ENCODE results near the gene NTPCR.
"Not testable (repeated sequence)": the region's sequence is repeated elsewhere in the genome, so short reads cannot be mapped to it uniquely, and the experiment has no call there.

NTPCR gene

DNA sequence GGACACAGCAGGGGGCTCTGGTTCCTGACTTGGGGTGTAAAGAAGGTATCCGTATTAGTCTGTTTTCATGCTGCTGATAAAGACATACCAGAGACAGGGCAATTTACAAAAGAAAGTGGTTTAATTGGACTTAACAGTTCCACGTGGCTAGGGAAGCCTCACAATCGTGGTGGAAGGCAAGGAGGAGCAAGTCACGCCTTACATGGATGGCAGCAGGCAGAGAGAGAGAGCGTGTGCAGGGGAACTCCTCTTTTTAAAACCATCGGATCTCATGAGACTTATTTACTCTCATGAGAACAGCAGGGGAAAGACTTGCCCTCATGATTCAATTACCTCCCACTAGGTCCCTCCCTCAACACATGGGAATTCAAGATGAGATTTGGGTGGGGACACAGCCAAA, 23.2 kb upstream of the NTPCR start:
- DNase-seq (ENCODE audit: low spot score): not testable (repeated sequence)

DNA sequence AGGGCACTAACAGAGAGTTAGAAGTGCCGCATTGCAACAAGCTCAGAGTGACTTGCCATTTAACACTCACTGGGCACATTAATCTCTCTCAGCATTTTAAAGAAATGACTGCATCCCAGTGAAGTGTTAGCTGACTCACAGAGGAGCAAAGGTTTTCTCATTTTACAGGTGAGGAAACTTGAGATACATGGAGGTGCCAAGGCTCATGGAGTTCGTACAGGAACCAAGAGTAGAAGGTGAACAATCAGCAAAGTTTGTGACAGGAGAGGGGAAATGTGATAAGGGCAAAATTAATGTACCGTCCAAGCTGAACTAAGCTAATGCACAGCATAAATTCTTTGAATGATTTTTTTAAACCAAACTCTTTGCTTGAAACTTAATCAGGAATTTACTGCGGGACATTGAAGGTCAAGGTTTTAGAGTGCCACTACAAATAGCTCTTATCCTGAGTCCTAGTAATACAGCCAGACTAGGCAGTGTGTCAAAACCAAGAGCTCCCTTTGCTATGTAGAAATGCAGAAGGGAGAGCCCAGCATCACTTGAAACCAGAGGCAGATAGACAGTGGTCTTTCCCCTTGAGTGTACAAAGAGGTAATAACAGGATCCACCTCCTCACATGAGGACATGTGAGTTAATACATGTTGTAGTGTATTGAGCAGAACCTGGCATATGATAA, 22.4 kb upstream of the NTPCR start:
- no peak for DNase-seq (ENCODE audit: low spot score)

DNA sequence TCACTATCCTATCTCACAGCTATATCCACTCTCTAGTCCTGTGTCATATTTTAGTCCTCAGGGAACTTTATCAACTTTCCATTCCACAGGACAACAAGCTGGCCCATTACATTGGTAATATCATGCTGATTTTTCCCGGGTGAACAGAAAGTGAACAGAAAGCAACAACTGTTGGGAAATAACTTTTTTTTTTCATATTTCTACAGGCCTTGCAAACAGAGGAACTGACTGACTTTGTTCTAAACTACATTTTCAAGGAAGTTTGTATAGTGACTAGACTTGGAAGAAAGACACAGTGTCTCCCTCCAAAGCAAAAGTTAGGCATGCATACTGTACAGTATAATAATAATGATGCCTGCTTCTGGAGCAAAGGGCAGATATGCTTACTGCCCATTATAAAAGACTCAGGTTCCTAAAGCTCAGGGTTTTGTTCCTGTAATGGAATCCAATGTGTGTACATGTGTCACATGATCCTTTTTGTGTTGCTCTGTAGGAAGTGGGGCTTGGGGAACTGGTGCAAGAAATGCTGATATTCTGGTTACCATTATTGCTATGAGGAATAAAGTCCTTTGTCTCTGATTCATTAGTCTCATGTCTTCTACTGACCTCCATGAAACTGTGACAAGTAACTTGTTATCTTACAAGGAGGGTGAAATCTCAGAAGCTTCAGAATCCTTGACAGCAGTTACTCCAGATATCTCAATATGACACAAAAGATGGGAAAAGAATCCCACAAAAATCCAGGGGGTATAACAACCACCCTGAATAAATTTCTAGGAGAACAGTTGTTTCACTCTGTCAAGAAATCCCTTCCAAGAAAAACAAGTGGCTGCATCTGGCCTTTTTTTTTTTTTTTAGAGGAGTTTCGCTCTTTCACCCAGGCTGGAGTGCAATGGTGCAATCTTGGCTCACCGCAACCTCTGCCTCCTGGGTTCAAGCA, 17.7 kb upstream of the NTPCR start:
- no peak for DNase-seq (ENCODE audit: low spot score)

DNA sequence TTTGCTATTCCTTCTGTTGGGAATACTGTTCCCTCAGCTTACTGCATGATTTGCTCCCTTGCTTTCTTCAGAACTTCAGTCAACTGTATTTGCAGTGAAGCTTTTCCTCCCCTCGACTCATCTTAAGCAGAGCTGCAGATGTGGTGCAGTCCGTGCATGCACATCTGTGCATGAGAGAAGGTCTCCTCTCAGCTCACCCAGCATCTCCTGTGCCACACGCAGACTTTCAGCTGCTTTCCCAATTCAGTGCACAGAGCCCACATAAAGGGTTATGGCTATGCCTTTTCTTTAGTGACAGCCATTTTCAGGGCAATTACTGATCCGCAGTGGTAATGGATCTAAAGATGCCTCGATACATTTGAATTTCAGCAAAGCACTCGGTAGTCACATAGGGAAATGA, 13.5 kb upstream of the NTPCR start:
- DNase-seq (ENCODE audit: low spot score): no peak

DNA sequence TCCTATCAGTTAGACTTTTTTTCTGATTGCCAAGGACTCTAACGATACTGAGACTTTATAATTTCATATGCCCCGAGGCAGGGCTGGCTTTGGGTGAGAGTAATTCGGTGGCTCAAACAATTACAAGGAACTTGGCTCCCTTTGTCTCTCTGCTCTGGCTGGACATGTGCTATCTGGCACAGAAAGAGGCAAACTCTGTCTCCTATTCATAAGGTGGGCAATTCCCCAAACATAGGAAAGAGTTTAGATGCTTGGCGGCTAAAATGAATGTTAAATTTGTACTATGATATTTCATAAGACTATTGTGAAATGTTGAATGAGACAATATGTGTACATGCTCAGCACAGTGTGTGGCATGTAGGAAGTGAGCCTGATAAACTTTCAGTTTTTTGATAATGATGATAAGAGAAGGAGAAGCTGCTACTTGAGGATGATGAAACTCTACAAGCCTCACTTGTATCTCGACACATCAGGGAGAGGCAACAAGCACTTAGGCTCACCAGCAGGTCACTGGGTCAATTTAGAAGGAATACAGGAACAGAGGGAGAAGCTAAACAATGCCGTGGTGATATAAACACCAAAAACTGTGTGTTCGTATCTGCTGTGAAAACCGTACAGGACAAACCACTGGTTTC, 12.6 kb upstream of the NTPCR start:
- no peak for DNase-seq (ENCODE audit: low spot score)

DNA sequence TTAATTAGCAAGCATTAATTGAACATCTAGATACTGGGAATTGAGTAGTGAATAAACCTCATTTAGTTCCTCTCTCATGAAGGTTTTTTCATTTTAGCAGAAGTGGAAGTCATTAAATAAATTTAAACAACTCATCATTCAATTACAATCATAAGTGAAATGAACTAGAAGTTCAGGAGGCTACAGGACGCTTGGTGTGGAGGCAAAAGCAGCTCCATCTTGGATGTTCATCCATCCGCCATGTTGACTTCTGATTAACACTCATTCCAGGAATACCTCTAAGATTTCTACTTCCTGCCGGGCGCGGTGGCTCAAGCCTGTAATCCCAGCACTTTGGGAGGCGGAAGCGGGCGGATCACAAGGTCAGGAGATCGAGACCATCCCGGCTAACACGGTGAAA, 11.5 kb upstream of the NTPCR start:
- DNase-seq (ENCODE audit: low spot score): no peak

DNA sequence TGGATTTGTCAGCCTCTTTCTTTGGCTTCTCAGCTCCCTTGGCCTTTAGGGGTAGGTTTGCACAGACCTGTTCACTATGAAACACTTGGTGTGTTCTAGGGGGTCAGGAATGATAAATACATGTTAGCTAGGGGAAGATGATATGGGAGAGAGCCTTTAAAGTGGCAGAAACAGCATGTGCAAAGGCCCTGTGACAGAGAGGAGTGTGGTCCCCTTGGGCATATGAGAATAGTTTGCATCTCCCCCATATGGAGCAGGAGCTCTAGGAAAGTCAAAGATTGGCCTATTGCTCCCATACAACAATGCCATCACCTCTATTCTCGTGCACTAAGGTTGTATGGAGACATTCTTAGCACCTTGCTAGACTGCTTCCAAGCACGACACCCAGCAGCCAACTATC, 10.7 kb upstream of the NTPCR start:
- no peak for DNase-seq (ENCODE audit: low spot score)

DNA sequence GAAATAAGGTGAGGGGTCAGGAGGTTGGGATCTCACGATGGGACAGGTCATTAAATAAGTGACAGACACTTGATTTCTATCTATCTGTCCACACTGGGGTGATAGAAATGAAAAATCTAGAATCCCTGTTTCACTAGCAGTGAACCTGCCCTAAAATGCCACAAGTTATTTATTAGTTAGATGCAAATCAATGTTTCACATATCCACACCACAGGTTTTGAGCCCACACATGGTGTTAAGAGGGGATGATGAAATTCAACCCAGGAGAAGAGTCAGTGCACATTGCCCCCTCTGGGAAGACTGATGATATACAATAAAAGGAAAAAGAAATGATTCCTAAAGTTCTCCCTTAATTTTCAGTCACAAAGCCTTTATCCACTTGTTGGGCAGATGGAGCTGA, 10.1 kb upstream of the NTPCR start:
- DNase-seq (ENCODE audit: low spot score): no peak

DNA sequence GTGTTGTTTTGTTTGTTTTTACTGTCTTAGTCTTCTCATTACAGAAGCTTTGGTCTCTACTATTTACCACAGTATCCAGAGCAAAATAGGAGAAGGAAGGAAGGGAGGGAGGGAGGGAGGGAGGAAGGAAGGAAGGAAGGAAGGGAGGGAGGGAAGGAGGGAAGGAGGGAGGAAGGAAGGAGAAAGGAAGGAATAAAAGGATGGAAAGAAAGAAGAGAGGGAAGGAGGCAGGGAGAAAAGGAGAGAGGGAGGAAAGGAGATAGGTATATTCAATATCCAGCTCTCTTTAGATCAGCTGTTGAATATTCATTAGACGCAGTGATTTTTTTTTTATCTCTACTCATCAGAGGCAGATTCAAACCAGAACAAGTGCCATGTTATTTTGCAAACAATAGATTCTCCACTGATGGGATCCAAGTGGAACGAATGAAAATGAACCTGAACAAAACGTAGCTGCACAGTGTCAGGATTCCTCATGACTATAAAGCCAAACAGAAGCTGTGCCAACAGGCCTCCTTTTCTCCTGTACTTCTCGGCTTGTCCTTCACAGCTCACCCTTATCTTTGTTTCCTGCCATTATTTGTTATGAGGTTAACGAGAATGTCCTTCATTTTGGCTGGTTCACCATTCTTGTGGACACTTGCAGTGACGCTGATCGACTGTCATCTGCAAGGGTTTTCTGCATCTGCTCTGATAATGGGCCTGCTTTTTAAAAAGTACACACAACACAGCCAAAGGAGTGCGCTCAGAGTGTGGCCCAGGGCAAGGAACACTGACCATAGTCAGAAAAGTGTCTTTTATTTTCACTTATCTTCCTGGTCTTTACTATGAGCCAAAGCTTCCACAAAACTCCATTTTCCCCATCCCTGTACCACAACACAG, 7.8 kb upstream of the NTPCR start:
- no peak for DNase-seq (ENCODE audit: low spot score)

DNA sequence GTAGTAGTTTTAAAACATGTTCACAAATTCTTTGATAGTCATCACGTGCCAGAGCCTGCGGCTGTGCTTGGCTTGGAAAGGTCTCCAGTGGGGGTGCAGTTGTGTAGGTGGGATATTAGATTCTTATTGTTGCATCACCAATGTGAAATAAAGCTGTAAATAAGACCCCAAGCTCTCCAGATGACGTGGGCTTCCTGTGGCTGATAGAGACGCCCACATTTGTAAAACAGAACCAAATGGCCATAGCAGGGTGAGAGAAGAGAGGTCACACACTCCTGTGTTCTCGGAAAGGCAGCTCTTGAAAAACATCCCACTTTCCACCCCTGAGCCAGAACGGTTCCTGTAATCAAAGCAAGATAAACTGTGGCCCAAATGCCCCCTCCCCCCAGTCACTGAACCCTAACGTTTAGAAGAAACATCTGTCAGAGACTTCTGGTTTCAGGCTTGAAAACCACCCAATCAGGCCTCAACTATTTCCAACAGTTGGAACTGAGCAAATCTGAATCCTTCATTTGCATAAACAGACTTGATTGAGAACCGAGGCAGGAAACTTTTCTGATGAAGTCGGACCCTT, 6.6 kb upstream of the NTPCR start:
- peak; percentile 13 for DNase-seq (ENCODE audit: low spot score)

DNA sequence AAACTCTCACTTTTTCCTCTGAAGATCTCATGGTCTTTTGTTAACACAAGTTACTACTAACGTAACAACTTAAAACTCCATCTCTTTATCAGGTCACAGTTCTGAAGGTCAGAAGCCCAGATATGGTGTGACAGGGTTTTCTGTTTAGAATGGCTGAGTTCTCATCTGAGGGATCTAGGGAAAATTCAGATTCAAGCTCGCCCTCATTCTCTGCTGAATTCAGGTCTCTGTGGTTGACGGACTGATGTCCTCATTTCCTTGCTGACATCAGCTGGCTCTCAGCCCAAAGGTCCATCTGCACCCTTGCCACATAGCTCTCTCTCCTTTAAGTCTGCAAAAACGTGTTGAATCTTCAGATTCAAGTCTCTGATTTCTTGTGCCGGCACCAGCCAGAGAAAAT, 6.1 kb upstream of the NTPCR start:
- no peak for DNase-seq (ENCODE audit: low spot score)

DNA sequence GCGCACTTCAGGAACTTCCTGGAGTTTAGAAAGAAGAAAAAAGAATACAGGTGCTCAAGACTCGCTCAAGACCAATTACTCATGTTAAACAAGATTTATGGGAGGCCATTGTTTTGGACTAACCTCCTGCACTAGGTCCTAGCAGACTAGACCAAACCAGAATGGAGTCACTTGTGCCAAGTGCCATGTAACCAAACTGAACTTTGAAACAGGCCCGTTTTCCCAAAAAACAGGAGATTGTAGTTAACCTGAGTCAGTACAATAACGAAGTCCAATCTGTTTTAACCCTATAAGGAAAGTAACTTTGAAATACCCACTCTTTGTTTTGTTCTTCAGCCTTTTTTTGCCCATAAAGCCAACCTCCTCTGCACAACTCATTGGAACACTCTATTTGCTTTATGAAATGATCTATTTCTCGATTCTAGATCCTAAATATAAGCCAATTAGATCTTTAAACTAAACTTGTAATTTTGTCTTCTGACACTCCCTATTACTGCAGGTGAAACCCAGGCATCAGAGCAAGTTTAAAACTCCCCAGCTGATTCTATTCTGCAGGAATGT, 695 bp upstream of the NTPCR start:
- no peak for DNase-seq (ENCODE audit: low spot score)

DNA sequence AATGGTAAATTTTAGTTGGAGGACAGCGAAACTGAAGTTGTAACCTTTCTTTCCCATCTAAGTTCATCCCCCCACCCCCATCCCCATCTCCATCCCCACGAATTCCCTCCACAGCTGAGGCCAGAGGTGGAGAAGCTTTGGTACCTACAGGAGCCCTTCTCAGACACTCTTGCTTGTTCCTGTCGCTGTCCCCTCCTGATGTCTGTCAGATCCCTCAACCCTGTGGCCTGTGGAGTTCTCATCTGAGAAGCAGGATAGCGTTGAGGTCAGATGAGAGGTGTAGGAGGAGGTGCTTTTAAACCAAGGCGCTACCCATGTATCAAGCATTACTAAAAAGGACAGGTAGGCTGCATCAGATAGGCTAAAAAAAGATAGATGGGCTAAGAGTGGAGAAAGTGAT, 769 bp downstream of the NTPCR start:
- peak; percentile 36 for DNase-seq (ENCODE audit: low spot score)

DNA sequence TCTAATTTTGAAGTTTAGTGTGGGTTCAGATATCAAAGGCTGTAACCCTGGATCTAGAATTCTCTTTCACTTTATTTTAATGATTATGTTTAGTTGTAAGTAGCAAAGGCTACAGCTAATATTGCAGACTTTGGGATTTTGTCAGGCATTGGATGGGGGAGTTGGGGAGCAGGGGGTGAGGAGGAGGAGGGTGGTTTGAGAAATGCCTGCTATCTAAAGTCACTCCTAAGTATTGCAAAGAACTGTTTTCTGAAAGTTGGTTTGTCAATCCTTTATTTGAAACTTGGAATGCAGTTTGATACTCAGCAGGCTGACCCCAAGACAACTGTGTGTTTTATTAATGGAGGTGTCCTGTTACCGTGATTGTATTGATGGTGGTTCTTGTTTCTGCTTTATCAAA, 1.2 kb downstream of the NTPCR start:
- DNase-seq (ENCODE audit: low spot score): no peak

DNA sequence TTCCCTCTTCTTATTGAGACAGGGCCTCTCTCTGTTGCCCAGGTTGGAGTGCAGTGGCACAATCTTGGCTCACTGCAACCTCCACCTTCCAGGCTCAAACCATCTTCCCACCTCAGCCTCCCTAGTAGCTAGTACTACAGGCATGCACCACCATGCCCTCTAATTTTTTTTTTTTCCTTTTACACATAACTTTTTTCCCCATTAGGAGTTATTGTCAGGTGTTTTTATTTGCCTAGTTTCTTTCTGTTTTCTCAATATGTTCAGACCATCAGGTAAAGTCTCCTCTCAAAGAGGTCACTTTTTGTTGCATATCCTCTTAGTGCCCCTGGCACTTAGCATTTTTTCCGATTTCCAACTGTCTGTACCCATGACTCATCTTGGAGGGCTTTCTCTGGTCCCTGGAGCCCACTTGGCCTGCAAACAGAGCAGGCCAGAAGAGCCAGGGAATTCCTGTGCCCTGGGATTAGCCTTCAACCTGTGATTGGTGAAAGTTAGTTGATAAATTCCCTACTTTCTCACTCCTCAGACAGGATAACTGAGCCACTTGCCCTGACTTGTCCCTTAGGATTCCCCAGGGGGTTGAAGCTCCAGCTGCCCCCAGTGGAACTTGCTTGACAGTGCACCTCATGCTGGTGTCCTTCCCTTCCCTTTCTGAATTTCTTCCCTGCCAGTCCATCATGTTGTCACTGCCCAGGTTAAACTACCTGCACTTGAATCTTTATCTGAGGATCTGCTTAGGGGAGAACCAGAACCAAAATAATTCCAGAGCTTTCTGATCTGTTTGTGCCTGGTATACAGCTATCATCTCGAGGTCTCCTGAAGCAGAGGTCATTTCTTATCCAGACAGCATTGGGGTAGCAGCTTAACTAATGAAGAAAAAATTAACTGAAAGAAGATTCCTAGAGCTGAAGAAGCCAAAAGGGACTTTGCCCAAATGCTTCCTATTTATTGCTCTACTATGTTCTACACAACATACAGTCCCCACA, 2.4 kb downstream of the NTPCR start:
- DNase-seq (ENCODE audit: low spot score): peak; percentile 64

DNA sequence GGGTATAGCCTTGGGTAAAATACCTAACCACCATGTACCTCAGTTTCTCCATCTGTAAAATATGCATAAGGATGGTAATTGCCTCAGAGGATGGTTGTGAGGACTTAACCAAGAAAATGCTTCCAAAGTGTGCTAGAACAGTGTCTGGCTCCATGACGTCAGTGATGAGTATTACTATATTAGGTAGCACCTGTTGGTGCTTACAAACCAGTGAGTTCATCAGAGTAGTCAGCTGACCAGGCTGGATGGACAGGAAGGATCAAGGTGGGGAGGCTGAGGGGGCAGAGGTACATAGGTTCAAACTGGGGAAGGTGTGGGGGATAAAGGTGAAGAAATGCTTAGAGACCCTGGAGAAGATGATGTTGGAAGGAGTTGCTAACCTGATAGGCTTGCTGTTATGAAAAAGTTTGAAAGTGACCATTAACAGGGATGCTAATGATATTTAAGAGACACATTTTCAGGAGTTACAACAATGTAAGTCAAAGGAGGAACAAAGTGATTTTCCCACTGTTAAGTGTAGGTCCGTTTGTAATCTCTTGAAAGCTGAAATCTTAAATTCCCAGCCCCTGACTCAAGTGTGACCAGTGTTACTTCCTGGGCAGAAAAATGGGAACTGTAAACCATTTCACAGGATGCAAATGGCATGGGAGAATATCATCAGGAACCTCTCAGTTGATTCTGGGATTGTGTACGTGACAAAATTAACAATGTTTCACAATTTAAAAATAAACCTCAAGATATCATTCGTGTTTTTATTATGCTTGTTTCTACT, 4.4 kb downstream of the NTPCR start:
- no peak for DNase-seq (ENCODE audit: low spot score)

DNA sequence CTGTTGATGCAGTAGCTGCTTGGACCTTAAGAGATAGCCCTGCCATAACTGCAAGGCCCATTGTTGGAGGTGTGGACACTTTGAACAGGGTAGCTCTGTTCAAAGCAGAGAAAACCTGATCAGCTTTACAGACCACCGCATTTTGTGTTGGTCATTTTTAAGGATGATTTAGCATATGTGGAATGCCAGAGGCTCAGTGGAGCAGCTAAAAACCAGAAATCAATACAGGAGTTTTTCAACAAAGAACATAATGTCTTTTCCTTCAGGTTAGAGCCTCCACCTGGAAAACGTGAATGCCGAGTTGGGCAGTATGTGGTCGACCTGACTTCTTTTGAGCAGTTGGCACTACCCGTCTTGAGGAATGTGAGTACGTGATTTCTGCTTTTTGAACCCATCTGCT, 5.7 kb downstream of the NTPCR start:
- DNase-seq (ENCODE audit: low spot score): no peak

DNA sequence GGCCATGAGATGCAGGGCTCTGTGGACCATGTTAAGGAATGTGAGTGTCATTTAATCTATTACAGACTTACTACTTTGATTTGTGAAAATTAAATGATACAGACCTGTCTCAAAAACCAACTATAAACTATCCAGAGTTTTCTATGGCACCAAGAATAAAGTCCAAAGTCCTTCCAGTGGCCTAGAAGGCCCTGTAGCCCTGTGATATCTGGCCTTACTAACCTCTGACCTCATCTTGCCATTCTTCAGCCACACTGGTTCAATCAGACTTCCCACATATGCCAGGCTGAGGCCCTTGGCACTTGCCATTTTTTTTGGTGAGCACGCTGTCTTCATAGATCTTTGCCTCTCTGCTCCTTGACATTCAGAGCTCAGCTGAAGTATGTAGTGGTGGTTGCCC, 7.7 kb downstream of the NTPCR start:
- DNase-seq (ENCODE audit: low spot score): no peak

Data from germinal center (tissue), 1 donor.